ENCODE results near the gene PID1.
"Not testable (repeated sequence)": the region's sequence is repeated elsewhere in the genome, so short reads cannot be mapped to it uniquely, and the experiment has no call there.

Gene PID1

DNA sequence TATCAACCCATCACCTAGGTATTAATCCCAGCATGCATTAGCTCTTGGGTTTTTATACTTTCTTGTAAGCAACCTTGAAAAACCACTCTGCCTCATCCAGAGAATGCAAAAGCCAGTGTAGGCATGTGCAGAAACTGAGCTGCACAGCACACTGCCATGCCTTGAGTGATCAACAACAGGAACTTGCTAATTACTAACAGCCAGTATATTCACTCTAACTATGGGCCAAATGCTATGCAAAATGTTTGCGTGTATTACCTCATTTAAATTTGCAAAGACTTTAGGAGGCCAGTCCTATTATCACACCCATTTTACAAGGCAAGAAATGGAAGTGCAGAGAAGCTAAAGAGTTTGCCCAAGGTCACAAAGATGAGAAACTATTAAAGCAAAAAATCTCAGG is 169.8 kb downstream of the PID1 start:
- no peak for DNase-seq

DNA sequence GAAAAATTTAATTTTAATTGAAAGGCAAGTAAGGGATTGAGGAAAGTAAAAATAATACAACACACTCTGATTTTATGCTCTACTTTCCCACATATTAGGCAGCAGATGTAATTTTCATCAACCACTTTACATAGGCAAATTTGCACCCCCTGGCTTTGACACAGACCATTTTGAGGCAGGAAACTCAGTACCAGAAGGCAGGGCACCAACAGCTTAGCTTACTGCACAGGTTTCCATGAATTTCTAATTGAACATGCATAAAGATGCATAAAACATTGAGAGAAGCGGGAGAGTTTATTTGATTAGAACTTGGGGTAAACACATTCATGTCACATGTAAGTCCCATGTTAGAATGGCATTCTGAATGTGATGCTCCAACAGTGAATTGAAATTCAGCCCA is 171.9 kb downstream of the PID1 start:
- DNase-seq = no peak

DNA sequence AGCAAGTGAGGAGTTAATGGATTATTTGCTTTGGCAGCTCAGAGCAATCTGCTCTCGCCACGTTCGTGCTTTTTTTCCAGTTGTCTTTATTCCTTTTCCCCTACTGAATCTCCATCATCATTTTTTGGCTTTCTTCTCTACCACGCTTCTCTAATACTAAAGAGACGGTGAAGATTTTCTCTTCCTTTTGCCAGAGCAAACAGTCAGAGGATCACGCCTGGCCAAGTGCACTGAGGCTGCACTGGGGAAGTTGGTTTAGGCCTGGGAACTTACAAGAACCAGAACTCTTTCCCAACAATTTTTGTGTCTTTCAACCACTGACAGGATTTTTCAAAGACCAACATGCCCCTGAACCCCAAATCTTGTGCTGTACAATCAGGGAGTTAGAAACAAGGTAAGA is 172.3 kb downstream of the PID1 start:
- no peak for DNase-seq

DNA sequence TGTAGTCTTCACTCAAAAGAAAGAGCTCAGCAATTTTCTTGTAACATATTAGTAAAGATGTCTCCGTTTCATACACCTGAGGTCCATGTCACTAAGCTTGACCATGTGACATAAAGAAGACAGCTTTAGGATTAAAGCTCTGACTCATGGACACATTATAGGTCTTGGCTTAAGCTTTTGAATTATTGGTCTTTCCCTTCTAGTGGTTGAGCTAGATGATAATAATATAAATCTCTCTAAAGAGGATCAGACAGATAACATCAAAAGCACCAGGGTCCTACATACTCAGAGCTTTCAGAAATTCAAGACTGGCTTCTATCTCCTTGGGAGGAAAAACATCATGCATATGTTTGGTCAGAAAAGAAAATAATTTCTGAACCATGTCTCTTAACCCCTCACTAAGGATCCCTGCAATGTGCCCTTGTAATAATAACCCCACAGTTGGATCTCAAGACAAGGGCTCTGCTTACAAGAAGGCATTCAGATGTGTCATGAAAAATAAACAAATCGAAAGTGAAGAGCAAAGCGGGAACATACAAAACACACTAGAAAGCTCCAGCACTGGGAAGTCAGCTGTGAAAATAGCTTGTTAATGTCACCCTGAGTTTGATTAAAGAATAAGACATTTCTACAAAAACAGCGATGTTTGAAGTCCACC is 174.5 kb downstream of the PID1 start:
- no peak for DNase-seq

DNA sequence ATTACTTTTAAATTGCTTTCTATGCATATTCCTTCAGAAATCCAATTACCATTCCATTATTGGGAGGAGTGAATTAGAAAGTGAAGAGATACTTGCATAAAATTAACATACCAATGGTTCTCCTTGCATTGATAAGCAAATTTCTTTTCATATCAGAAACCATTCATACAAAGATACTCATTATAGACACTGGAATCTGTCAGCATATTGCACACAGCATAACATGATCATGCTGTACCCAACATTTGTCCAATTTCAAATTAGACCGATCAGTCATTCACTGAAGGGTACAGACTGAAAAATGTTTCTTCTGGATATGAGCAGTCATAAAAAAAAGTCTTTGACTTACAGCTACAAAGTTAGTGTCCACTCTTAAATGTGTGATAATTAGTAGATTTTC is 175.6 kb downstream of the PID1 start:
- no peak for DNase-seq

DNA sequence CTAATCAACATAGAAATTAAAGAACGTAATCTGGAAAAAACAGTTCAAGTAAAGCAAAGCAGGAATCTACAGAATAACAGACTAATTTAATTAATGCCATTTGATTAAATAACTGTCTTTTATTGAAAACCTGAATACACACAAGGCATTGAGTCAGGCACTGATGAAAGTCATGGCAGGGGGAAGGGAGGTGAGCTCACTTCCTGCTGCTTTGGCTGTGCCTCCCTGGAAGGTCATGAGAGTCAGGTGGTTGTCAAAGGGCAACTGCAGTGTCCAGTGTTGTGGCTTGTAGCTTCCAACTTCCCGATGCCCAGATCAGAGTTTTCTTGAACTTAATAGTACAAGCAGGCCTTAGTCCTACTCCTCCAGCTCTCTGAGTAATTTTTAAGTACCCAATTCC is 180.9 kb downstream of the PID1 start:
- DNase-seq = no peak

DNA sequence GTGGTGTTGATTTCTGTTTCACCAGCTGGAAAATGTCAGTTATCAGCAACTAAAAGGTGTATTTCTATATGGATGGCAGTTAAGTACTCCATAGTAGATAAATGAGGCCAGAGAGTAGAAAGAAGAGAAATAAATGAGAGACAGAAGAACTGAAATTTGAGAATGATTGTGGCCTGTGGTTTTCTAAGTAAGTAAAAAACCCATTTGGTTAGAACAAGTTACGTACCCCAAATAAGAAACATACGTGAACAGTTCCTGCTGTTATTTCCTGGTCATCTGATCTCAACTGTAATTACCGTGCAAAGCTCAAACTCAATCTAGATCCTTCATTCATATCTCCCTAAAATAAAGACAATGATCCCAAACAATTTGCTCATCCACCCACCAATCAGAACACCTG is 181.3 kb downstream of the PID1 start:
- no peak for DNase-seq

DNA sequence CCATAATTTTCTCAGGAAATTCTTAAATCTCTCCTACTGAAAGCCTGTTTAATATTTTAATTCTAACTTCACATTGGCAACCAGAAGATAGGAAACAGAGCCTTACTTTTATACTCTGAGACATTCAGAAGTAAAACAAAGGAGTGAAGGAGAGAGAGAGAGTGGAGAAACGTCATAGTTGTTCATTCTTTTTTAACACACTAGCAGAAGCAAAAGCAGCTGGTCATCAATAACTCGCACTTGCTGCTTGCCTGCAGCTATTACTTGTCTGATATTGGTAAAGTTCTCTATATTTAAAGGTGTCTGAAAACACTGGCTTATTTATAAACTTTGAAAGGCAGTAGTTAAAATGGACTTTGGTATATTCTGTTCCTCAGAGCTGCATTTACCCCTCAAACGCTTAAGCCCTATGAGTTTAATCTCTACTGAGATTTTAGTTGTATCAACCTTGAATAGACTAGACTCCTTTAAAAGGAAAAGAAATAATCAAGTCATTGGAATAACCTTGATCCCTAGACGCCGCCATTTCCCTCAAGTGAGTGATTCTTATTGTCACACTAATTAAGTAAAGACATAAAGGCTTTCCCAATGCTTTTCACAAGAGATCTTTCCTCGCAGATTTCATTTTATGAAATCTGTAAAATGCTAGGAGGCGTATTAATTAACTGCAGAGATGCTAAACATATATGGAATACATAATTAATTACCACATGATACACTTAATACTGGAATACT is 182.0 kb downstream of the PID1 start:
- DNase-seq = no peak

DNA sequence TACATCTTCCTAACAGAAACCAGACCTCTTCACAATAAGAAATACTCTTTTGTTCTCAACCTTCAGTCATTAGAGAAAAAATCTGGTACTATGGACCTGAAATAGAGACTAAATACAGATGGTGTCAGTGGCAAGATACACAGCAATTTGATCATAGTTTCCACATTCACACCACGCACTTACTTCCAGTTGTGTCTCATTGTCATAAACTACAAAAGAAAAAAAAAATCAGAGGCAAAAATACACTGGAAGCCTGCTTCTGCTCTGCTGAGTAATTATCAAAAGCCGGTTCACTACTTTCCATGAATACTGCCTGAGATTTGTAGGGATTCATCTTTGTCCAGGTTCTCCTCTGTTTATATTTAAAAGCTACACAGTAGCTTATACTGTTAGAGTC is 182.6 kb downstream of the PID1 start:
- no peak for DNase-seq

DNA sequence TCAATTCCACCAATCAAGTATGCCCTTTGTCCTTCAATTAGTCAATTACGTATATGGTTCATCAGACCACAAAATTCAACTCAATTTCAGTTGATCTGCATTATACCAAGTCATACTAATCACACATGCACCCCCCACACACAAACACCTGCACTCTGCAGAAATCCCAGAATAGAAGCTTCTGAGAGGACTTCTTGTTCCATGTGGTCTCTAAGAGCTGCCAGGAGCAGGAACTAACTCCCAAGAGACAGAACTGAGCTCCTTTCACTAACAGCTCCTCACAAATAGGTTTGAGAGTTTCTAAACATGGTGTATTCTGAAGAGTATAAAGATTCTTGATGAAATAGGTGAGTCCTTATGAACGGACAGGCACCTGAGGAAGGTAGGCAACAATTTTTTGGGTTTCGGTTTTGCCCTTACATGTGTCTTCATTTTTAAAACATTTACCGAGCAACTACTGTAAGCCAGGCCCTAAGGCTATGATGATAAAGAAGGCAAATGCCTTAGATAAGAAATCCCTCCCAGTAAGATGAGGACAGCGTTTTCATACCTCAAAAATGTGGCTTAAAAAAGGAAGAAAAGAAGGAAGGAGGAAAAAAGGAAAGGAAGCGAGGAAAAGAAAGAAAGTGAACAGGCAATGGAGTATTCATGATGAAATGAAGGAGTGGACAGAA is 183.1 kb downstream of the PID1 start:
- DNase-seq = no peak

DNA sequence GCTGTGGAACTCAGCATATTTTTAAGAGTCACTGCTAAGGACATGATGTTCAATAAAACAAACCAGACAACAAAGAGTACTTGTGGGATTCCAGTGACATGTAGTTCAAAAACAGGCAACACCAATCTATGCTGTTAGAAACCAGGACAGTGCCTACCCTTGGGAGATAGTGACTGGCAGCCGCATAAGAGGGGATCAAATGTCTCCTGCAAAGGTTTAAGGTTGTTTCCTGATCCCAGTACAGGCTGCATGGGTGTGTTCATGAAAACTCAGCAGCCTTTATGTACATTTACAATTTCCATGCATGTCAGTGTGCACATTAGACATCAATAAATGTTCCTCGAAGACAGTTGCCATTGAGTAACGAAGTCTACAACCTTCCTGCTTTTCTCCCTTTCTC is 183.8 kb downstream of the PID1 start:
- DNase-seq = no peak

DNA sequence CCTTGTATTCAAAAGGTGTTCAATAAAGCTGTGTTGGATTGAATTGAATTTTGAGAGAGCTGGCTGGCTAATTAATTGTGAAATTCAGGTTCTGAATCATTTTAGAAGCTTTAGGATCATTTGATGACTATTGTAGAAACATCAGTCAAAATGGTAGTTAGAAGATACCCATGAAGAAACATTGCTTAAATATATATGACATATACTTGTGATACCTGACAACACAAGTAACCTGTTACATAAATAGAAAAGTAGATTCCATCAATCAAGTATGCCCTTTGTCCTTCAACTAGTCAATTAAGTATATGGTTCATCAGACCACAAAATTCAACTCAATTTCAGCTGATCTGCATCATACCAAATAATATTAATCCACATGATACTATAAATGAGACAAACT is 185.6 kb downstream of the PID1 start:
- no peak for DNase-seq

DNA sequence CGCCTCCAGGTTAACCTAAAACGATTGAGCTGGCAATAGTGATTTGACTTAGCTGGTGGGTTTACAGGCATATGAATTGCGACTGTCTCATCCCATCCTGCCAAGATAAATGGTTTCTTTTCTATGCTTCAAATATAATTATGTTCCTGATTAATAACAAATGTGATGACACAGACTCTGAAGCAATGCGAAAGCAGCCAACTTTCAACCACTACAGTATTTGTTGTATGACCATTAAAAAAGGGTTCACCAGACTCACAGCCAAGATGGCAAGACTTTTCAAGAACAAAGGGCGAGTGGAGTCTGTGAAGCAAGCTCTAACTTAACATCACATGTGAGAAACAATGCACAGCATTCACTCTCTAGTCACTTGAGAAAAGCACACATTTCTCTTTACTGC is 186.6 kb downstream of the PID1 start:
- DNase-seq = no peak

DNA sequence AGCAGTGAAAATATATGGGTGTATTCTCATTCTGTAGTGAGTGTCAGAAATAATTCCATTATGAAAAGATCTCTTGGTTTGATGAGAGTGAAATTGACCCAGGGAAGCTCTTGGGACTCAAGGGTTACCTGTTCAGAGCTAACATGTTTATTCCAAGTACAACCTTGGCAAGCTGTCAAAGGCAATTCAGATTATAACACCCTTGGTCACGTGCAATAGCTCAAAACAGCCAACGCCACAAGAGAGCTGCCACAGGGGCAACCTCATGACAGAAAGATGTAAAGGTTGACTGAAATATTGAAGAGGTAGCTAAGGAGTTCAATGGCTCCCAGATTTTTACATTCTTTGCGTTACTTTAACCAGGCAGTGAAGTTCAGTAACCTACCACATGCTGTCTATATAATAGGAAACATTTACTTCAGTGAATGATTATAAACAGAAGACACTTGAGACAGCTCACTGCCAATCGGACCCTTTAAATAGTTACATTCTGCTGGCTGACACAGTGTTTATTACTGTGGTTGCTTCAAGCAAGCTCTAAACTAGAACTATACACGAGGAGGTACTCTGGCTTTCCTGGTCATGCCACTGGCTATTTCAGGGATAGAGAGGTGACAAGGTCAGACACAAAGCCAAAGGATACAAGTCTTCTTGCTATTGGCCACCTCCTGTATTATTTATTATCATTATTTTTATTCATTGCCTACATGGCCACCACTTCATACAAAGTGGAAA is 187.3 kb downstream of the PID1 start:
- DNase-seq = no peak

DNA sequence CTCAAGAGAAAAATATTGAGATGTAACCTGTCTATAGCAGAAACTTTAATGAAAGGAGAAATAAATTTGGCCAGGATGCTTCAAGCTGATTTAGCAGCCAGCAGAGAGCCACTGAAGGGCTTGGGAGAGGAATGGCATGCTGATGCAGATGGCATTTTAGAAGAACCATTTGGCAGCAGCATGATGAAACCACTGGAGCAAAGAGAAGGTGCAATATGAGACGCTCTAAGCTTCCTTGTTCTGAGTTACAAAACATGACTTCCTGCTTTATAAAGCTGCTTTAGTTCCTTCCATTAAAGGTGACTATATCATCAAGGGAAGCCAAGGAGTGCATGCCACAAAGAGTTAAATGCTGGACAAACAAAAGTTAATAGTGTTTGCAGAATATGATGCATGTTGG is 189.7 kb downstream of the PID1 start:
- DNase-seq = no peak

DNA sequence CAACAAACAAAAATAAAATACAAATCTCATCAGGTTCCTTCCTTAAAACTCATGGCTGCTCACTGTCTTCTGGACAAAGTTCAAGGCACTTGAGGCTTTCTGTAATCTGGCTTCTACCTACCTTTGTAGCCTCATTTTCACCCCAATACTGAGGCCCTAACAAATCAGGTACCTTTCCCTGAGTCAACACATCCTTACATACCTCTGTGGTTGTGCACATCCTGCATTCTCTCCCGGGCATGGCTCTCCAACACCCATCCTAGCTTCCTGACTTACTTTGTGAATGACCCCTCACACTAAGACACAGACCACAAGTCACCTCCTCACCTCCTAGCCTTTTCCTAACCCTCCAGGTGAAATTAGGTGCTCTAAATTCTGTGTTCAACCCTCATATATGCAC is 190.9 kb downstream of the PID1 start:
- DNase-seq = no peak

DNA sequence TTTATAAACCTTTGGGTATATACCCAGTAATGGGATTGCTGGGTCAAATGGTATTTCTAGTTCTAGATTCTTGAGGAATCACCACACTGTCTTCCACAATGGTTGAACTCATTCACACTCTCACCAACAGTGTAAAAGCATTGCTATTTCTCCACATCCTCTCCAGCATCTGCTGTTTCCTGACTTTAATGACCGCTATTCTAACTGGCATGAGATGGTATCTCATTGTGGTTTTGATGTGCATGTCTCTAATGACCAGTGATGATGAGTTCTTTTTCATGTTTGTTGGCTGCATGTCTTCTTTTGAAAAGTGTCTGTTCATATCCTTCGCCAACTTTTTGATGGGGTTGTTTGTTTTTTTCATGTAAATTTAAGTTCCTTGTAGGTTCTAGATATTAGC is 194.2 kb downstream of the PID1 start:
- DNase-seq = not testable (repeated sequence)

DNA sequence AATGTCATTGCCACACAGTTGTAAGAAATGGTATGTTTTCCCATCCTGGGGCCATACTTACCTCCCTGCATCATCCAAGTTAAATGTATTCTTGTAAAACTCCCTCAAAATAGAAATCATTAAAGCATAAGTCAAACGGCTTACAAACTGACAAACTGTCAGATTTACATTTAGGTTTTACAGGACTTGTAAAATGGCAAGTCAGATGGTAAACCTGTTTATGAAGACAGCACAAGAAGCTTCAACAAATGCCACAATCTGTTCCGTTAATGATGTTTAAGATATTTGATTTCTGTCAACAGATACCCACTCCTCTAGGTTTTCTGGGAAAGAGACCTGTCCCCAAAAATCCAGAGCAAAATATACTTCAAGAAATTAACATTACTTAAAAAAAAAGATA is 197.2 kb downstream of the PID1 start:
- no peak for DNase-seq

DNA sequence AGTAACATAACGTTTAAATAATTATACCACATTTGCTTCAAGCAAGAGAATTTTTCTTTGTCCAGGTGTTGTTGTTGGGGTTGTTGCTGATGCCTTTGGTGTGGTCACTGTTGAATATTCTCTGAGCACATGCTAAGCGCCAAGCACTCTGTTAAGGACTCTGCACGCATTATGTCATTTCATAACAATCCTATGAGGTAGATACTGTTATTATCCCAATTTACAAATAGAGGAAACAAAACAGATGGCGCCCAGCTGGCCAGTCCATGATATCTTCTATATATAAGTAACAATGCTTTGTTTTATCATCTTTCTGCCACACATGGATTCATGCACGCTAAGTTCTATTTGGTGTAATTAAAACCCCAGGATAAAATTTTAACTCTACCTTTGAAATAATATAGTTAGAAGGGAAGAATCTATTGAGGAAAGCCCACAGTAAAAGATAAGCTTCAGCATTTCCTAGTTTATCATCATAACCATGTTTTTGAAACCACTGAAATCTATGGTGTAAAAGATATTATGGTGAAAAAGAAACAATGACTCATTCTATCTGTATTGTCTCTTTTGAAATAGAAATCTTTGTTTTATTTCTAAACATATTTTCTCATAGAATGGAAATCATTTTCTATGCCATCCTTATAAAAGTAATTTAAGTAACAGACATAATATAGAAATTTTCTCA is 199.7 kb downstream of the PID1 start:
- no peak for DNase-seq

DNA sequence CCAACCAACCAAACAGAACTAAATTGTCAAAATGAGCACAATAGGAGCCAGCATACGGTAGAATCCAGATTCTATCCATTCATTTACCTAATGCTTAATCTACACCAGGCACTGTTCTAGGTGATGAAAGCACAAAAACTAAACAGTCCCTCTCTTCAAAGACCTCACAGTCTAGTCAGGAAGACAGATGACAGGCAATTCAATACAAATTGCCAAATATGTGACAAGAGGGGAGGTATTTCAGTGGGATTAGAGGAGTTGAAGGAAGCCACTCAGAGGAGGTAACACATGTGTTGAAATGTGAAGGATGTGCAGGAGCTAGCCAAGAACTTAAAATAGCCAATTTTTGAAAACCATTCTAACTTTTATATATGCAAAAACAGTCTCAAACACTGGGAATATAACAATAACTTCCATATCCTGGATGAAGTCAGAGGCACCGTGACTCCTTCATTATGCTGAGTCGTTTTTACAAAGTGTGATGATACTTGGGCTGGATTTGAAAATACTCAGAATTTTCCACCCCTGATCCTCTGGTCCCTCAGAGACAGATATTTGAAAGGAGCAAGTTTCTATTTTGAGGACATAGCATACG is 204.9 kb downstream of the PID1 start:
- DNase-seq = no peak

DNA sequence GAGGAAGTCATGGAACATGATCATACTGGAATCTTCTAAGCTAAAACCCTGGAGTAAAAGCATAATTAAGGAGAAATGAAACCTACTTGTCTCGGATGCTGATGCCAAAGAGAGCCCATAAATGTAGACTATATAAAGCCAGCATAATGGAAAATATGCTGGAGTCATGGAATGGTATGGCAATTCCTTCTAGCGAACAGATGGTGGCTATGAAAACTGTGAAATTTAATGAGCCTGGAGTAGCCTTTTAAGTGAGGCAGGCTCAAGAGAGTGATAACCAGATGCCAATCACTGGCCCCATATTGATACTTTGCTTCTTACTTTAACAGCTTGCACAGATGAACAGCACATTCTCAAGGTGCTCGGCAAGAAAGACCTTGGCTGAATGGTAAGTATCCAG is 206.3 kb downstream of the PID1 start:
- no peak for DNase-seq

DNA sequence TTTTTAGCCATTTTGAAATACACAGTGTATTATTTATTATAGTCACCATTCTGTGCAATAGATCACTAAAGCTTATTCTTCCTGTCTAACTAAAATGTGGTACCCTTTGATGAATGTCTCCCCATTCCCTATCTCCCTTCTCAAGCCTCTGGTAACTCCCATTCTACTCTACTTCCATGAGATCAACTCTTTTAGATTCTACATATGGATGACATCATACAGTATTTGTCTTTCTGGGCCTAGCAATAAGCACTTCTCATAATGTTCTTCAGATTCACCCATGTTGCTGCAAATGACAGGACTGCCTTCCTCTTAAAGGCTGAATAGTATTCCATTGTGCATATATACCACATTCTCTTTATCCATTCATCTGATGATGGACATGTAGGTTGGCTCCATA is 210.9 kb downstream of the PID1 start:
- DNase-seq = no peak
